GM19452 (cell line): ENCODE measurements around the gene PROSER3.

Source experiments
- ATAC-seq: cut with Tn5 transposase; IDR thresholded peaks from one replicate; pipeline ENCODE4 v1.9.1; 2021; ENCODE audit not compliant: unreplicated experiment

The PROSER3 gene

DNA sequence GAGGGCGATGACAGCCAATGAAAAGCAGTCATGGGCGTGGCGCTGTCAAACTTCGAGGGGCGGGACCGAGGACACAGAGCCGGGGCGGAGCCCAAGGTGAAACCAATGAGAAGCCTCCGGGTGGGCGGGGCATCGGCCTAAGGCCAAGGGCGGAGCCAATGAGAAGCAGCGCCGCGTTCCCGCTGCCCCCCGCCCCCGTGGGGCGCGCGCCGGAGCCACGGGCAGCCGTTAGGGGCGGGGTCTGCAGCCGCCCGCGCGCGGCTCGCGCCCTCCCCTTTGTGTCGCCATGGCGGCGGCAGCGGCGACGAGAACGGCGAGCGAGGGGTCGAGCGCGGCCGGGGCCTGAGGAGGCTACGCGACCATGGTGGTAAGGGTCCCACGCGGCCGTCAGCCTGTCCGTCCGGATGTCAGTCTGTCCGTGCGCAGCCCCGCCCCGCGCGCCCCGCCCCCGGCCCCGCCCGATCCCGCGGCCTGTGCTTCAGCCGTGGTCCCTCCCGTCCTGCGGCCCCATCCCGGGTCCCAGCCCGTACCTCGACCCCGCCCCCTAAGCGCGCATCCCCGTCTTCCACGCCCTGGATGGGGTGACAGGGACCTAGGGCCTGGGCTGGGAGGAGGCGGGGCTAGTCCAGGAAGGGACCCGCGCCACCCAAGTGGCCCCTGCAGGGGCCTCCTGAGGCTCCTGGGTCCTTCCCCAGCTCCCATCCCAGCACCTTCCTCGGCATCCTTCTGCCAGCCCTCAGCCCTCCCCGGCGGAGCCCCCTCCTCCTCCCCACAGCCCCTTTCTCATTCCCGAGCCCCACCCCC lies 17.5 kb downstream of the PROSER3 start, which contains the start of gene ARHGAP33:
TSS of gene ARHGAP33 (plus strand) at position 267 of the 804 bp plus-strand sequence. CDS start at position 362, 95 bp downstream.
- ATAC-seq: peak; percentile 92

DNA sequence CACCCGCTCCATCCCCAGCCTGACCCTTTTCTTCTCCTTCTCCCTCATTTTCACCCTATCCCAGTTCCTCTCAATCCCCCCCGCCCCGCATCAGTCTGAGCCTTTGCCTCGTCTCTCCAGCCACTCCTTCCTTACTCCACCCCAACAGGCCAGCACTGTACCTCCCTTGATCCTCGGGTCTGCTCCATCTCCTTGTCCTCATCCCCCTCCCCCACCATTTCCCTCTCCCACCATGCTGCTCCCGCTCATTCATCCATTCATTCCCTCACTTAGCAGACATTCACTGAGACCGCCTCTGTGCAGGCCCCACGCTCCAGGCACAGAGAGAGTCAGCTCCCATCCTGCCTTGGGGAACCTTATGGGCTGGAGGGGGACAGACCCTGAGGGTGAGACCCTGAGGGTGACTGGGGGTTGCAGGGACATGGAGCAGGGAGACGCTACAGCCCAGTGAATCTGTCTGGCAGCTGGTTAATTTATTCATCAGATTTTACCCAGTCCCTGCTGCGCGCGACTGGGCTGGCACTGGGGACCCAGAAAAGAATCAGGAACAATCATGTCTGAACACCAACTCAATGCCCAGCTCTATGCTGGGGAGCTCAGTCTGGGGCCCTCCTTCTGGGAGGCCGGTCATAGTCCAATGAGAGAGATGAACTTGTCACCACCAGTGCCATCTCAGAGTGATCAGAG lies 18.3 kb downstream of the PROSER3 start:
- no peak for ATAC-seq

DNA sequence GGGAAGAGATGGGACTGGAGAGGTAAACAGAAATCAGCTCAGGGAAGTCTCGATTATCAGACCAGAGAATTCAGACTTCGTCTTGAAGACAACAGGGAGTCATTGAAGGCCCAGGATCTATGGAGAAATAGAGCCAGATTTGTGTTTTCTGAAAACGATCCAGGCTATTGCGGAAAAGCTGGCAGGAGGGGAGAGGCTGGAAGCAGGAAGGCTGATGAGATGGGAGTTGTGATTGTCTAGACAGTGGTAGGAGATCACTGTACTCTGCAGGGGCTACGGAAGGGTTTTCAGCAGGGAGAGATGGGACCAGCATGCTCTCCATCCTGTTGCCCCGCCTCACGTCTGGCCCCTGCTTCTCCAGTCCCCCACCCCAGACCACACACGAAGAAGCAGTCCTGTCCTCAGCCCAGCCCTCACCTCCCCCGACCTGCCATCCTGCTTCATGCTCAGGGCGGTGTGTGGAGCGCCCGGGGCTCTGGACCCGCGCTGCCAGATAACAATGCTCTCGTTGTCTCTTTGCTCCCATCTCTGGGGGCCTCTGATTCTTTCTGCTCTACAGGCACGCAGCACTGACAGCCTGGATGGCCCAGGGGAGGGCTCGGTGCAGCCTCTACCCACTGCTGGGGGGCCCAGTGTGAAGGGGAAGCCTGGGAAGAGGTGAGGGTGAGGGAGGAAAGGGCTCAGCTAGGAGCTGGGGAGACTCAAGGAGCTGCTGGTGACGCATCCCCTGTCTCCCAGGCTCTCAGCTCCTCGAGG lies 19.3 kb downstream of the PROSER3 start:
- no peak for ATAC-seq

DNA sequence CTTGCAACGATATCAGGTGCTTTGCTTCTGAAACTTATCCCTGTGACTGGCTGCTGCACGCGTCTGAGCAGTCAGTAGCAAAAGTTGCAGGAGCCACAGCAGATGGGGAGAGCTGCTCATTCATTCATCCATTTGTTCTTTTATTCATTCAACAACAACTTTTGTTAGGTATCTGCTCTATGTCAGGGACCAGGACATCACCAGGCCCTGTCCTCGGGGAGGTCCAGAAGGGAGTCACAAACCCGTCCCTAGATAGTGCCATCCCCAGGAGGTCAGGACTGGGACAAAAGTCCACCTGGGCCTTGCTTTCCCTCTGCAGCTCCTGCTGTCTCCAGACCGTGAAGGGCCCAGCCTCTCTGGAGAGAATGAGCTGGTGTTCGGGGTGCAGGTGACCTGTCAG lies 20.0 kb downstream of the PROSER3 start:
- no peak for ATAC-seq

DNA sequence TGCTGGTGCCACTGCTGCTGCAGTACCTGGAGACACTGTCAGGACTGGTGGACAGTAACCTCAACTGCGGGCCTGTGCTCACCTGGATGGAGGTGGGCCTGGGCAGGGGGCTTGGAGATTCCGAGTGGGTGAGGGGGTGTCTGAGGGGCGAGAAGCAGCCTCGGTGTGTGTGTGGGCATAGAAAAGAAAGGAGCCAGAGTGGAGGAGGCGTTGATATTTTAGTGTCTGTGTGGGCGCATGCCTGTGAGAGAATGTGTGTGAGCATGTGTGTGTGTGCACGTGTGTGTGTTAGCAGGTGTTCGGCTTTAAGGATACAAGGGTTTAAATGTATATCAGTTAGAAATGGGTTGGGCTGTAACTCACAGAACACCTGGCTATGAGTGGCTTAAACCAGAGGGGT lies 21.1 kb downstream of the PROSER3 start:
- ATAC-seq: no peak

DNA sequence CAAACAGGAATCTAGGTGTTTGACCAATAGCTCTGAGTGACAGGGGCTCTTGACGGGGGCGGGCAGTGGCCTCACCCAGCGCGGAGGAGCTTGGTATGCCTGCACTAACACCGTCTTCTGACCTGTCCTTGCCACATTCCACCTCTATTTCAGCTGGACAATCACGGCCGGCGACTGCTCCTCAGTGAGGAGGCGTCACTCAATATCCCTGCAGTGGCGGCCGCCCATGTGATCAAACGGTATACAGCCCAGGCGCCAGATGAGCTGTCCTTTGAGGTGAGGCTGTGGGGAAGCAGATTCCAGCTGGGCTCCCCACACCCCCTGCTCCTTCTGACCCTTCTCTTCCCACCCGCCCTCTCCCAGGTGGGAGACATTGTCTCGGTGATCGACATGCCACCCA lies 22.1 kb downstream of the PROSER3 start:
- ATAC-seq: no peak

DNA sequence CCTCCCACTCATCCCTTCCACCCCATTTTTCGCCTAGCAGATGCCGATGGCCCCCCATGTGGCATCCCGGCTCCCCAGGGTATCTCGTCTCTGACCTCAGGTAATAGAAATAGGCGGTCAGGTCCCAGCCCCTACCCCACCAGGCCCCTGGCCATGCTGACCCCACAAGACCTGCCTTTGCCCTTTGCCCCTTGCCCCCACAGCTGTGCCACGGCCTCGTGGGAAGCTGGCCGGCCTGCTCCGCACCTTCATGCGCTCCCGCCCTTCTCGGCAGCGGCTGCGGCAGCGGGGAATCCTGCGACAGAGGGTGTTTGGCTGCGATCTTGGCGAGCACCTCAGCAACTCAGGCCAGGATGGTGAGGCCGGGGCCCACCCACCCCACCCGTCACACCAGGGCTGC lies 22.7 kb downstream of the PROSER3 start:
- no peak for ATAC-seq

DNA sequence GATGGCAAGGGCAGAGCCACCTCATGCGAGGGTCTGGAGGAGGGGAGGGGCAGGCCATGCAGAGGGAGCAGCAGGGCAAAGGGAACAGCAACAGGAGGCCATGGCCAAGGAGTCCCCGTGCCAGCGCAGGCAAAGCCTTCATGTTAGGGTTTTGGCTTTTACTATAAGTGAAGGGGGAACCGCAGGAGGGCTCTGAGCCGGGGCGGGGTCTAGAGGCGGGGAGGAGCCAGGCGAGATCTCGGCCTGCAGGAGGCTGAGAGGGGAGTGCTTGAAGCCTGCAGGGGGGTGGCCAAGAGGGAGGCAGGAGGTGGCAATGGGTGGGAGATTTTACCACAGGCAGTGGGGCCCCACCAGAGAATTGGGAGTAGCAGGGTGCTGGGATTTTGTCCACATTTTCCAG lies 23.7 kb downstream of the PROSER3 start:
- no peak for ATAC-seq

DNA sequence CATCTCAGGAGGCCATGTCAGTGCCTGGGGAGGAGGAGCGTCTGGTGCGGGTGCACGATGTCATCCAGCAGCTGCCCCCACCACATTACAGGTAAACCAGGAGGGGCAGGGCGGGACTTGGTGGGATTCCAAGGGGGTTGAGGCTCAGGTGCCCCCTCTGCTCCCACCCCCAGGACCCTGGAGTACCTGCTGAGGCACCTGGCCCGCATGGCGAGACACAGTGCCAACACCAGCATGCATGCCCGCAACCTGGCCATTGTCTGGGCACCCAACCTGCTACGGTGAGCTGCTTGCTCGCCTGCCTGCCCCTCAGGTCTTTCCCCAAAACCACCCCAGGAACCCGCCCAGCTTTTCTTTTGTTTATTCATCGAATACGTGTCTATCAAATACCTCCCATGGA lies 24.6 kb downstream of the PROSER3 start:
- no peak for ATAC-seq

DNA sequence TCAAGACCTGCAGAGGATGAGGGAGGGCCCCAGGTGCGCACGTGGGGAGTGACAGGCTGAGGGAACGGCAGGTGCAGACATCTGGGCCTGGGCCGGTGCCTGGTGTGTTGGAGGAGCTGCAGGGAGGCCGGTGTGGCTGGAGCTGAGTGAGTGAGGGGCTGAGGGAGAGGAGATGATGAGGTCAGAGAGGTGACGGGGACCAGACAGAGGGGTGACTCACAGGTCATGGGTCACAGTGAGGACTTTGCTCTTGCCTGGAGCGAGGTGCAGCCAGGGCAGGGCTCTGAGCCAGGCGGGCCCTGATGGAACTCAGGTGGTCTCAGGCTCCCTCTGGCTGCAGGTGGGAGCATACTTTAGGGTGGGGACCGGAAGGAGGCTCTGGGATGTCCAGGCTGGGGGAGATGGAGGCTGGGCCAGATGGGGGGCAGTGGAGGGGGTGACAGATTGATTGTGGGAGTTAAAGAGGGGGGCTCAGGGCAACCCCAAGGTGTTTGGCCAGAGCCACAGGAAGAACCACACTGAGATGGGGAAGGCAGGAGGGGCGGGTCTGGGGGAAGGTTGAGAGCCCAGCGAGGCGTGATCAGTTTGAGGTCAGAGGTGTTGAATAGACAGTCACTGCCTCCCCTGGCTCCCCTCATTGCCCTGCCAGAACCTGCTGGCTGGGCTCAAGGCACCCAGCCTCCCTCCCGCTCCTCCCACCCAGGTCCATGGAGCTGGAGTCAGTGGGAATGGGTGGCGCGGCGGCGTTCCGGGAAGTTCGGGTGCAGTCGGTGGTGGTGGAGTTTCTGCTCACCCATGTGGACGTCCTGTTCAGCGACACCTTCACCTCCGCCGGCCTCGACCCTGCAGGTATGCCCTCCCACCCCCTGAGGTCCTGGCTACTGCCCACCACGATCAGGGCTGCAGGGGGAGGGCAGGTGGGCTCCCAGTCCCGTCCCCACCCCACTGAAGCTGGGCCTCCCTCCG lies 25.8 kb downstream of the PROSER3 start:
- no peak for ATAC-seq

DNA sequence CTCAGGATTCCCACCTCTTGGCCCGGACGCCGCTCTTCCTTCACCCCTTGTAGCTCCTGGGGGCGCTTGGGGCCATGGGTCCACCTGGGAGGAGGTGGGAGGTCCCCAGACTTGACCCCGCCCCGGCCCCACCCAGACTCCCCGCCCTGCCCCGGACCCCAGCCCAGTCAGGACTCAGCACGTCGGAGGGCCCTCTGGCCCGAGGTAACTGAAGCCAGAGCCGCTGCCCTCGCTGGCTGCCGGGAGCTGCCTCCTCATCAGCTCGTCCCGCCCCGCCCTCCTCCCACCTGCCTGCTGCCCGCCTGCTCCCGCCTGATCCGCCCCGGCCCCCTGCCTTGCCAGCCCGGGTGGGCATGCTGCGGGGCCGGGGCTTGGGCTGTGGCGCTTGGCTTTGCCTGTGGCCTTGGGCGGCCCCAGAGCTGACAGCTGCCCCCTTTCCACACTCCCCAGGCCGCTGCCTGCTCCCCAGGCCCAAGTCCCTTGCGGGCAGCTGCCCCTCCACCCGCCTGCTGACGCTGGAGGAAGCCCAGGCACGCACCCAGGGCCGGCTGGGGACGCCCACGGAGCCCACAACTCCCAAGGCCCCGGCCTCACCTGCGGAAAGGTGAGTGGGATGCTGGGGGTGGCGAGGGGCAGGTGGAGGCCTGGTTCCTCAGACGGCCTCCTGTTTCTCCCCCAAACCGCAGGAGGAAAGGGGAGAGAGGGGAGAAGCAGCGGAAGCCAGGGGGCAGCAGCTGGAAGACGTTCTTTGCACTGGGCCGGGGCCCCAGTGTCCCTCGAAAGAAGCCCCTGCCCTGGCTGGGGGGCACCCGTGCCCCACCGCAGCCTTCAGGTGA lies 26.7 kb downstream of the PROSER3 start:
- no peak for ATAC-seq

DNA sequence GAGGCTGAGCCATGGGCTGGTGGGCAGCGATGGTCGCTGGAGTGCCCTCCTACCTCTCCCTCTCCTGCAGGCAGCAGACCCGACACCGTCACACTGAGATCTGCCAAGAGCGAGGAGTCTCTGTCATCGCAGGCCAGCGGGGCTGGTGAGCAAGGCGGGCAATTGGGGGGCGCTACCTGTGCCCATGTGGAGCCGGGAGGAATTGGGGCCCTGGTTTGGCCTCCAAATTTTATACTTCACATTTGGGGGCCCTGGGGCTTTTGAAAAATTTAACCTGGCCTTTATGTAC lies 27.3 kb downstream of the PROSER3 start:
- ATAC-seq: no peak

DNA sequence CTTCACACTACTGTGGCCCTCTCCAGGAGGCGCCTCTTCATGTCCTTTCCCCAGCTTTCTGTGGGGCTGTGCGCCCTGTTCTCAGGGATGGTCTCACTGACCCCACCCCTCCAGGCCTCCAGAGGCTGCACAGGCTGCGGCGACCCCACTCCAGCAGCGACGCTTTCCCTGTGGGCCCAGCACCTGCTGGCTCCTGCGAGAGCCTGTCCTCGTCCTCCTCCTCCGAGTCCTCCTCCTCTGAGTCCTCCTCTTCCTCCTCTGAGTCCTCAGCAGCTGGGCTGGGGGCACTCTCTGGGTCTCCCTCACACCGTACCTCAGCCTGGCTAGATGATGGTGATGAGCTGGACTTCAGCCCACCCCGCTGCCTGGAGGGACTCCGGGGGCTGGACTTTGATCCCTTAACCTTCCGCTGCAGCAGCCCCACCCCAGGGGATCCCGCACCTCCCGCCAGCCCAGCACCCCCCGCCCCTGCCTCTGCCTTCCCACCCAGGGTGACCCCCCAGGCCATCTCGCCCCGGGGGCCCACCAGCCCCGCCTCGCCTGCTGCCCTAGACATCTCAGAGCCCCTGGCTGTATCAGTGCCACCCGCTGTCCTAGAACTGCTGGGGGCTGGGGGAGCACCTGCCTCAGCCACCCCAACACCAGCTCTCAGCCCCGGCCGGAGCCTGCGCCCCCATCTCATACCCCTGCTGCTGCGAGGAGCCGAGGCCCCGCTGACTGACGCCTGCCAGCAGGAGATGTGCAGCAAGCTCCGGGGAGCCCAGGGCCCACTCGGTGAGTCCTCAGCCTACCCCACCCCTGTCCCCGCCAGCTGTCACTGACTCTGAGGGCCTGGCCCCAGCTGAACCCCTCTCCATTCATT lies 28.6 kb downstream of the PROSER3 start:
- no peak for ATAC-seq

DNA sequence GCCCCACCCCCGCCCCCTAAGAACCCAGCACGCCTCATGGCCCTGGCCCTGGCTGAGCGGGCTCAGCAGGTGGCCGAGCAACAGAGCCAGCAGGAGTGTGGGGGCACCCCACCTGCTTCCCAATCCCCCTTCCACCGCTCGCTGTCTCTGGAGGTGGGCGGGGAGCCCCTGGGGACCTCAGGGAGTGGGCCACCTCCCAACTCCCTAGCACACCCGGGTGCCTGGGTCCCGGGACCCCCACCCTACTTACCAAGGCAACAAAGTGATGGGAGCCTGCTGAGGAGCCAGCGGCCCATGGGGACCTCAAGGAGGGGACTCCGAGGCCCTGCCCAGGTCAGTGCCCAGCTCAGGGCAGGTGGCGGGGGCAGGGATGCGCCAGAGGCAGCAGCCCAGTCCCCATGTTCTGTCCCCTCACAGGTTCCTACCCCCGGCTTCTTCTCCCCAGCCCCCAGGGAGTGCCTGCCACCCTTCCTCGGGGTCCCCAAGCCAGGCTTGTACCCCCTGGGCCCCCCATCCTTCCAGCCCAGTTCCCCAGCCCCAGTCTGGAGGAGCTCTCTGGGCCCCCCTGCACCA lies 29.3 kb downstream of the PROSER3 start:
- no peak for ATAC-seq

DNA sequence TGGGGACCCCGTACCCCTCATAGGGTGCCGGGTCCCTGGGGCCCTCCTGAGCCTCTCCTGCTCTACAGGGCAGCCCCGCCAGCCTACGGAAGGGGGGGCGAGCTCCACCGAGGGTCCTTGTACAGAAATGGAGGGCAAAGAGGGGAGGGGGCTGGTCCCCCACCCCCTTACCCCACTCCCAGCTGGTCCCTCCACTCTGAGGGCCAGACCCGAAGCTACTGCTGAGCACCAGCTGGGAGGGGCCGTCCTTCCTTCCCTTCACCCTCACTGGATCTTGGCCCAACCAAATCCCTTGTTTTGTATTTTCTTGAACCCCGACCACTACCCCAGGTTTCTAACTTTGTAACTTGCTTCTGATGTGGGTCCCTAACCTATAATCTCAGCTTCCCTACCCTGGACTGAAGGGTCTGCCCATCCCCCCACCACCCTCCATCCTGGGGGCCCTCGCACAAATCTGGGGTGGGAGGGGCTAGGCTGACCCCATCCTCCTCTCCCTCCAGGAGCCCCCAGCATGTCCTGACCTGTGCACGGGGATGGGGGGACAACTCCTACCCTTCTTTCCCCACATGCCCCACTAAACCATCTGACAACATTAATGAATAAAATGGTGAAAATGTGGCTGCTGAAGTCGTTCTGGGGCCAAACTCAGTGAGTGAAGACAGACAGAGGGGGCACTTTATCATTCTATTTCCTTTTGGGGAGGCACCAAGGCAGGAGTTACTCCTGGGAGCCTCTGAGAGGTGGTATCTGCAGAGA lies 30.4 kb downstream of the PROSER3 start:
- ATAC-seq: no peak

DNA sequence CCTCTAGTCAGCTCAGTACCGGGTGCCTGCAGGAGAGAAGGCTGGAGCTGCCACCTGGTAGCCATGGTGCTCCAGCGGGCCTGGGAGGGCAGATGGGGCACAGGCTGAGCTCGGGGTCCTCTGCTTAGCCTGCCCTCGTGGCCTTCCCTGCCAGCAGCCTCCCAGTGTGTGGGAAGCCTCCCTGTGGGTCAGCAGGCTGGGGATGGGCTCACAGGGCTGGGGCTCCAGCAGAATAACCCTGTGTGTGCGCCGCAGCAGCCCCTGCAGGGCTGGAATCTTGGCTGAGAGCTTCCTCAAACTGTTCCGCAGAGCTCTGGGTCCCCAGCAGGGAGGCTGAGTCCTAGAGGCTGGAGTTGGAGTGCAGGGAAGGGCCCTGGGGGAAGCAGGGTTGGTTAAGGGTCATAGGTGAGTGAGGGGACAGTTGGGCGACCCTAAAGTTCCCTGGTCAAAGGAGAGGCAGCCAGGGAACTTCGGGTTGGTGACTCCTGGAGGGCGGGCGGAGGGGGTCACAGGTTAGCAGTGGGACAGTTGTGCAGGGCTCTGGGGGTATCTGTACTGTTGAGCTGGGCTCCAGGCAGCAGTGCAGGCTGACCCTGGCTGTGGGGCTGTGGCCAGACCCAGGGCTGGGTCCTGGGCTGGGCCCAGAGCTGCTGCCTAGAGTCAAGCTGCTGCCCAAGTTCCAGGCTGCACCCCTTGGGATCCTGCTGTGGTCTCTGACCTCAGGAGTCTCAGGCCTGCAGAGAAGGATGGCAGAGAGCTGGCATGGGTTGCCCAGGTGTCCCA lies 31.4 kb downstream of the PROSER3 start:
- no peak for ATAC-seq
